Upper lobe of left lung (tissue), 4 donors: Measurements from ENCODE around the gene LIPH.

Source experiments
- POLR2A ChIP-seq, 4 donors: fragments of 450-650 bp; IDR thresholded peaks; one replicate each; pipeline ENCODE4 v1.5.1; 2016 to 2017; ENCODE audit warnings: antibody characterized with exemption in 4 of 4, mild to moderate bottlenecking in 2 of 4
- TF ChIP-seq, protein P1 (sequence below), 6 experiments: fragments of 450-650 bp in 4 of 6; fragments of 200-600 bp in 2 of 6; sonication (generic) in 2 of 6; IDR thresholded peaks; one replicate each; pipeline ENCODE4 v1.5.1; 2016 to 2019; ENCODE audit warnings: antibody characterized with exemption in 6 of 6

DNA sequence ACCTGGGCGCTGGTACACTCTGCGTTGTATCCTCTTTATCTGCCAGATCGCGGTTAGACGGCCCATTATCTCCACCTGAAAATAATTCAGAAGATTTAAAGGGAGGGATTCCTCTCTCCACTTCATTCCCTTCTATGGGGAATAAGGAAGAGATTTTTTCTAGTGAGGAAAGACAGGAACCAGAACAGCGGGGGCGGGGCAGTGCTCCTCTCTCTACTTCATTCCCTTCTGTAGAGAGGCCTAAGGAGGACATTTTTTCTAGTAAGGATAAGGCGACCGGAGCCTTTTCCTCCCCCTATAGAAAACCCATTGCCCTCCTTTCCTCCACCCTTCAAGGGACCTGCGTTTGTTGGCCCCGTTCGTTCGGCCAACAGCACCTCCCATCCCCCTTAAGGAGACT, 8.3 kb upstream of the LIPH start:
- no peak for TF ChIP-seq POLR2A (IDR thresholded peaks at IDR 0.05)
- TF ChIP-seq, protein P1, sequence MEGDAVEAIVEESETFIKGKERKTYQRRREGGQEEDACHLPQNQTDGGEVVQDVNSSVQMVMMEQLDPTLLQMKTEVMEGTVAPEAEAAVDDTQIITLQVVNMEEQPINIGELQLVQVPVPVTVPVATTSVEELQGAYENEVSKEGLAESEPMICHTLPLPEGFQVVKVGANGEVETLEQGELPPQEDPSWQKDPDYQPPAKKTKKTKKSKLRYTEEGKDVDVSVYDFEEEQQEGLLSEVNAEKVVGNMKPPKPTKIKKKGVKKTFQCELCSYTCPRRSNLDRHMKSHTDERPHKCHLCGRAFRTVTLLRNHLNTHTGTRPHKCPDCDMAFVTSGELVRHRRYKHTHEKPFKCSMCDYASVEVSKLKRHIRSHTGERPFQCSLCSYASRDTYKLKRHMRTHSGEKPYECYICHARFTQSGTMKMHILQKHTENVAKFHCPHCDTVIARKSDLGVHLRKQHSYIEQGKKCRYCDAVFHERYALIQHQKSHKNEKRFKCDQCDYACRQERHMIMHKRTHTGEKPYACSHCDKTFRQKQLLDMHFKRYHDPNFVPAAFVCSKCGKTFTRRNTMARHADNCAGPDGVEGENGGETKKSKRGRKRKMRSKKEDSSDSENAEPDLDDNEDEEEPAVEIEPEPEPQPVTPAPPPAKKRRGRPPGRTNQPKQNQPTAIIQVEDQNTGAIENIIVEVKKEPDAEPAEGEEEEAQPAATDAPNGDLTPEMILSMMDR (IDR thresholded peaks at IDR 0.05): no peak
